Measurements from ENCODE around the gene GLIPR1L1. TPM values are rescaled to one million over a fixed set of nuclear protein-coding genes. Genes with fewer than 3 reads are reported as not detected.

Gene GLIPR1L1
- total RNA-seq, 1 donor = not detected

DNA sequence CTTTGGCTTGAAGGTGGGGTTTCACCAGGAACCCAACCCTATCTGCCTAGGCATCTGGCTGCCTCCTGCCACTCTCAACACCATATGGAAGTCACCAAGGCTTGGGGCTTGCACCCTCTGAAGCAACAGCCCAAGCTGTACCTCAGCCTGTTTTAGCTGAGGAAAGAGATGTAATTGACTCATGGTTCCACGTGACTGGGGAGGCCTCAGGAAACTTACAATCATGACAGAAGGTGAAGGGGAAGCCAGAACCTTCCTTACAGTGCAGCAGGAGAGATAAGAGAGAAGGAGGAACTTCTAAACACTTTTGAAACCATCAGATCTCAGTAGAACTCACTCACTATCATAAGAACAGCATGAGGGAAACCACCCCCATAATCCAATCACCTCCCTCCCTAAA is 26.9 kb downstream of the GLIPR1L1 start:
- DNase-seq (ENCODE audit: low read depth) = no peak
- TF ChIP-seq, protein P1, sequence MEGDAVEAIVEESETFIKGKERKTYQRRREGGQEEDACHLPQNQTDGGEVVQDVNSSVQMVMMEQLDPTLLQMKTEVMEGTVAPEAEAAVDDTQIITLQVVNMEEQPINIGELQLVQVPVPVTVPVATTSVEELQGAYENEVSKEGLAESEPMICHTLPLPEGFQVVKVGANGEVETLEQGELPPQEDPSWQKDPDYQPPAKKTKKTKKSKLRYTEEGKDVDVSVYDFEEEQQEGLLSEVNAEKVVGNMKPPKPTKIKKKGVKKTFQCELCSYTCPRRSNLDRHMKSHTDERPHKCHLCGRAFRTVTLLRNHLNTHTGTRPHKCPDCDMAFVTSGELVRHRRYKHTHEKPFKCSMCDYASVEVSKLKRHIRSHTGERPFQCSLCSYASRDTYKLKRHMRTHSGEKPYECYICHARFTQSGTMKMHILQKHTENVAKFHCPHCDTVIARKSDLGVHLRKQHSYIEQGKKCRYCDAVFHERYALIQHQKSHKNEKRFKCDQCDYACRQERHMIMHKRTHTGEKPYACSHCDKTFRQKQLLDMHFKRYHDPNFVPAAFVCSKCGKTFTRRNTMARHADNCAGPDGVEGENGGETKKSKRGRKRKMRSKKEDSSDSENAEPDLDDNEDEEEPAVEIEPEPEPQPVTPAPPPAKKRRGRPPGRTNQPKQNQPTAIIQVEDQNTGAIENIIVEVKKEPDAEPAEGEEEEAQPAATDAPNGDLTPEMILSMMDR (IDR thresholded peaks at IDR 0.05; ENCODE audit: insufficient read depth, low read depth, low read length) = no peak
- no peak overlapping the region for H3K4me3 ChIP-seq (ENCODE audit: low read depth, low read length)

DNA sequence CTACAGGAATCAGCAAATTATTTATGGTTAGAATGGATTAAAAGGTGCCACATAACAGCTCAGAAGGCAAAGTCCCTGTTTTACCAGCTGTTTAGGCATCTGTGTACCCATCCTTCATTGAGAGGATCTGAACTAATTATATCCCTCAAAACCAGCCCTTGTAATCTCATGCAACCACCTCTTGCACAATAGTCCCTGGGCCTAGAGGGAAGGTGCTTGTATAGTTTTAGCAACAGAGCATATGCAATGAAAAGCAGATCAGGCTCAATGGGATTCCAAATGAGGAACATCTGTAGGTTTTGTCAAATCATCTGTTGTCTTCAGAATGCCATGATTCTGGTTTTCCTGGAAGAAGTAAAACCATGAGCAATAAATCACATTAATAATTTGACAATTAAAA is 30.4 kb downstream of the GLIPR1L1 start:
- peak; percentile 62 for DNase-seq (ENCODE audit: low read depth)
- TF ChIP-seq, protein P1 (IDR thresholded peaks at IDR 0.05; ENCODE audit: insufficient read depth, low read depth, low read length) = no peak
- H3K4me3 ChIP-seq (ENCODE audit: low read depth, low read length) = no peak overlapping the region

DNA sequence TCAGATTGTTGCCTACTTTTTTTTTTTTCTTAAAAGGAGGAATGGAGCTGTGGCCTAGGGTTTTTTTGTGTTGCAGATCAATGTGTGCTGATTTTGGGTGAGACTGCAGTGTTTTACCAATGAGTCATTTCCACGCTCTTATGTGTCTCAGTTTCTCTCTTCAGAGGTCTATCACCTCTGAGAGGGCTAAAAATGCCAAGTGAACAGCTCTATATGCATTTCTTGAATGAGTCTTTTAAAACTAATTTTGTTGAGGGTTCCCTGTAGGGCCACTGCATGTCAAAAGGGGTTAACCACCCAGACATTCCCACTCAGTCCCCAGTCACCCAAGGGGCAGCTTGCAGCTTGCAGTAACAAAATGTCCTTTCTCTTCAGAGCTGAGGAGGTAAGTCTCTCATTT is 32.2 kb downstream of the GLIPR1L1 start:
- TF ChIP-seq, protein P1 (IDR thresholded peaks at IDR 0.05; ENCODE audit: insufficient read depth, low read depth, low read length) = no peak
- H3K4me3 ChIP-seq (ENCODE audit: low read depth, low read length) = no peak overlapping the region
- no peak for DNase-seq (ENCODE audit: low read depth)

DNA sequence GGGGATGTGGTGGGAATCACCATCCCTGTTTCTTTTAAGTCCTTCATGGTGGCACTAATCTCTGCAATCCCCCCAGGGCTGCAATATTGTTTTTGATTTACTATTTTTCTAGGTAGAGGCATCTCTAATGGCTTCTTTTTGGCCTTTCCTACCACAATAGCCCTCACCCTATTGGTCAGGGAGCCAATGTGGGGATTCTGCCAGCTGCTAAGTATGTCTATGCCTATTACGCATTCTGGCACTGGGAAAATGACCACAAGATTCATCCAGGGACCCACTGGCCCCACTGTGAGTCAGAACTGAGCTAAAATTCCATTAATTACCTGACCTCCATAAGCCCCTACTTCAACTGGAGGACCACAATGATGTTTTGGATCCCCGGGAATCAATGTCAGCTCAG is 40.5 kb downstream of the GLIPR1L1 start:
- TF ChIP-seq, protein P1 (IDR thresholded peaks at IDR 0.05; ENCODE audit: insufficient read depth, low read depth, low read length) = no peak
- no peak for DNase-seq (ENCODE audit: low read depth)
- no peak overlapping the region for H3K4me3 ChIP-seq (ENCODE audit: low read depth, low read length)

DNA sequence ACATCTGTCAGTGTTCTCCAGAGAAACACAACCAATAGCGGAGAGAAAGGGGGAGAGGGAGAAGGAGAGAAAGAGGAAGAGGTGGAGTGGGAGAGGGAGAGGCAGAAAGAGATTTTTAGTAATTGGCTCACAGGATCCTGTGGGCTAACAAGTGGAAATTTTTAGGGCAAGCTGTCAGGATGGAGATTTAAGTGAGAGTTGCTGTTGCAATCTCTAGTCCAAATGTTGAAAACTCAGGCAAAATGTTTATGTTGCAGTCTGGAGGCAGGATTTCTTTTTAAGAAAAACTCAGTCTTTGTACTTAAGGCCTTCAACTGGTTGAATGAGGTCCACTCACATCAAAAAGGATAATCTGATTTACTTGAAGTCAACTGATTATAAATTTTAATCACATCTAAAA is 43.9 kb downstream of the GLIPR1L1 start:
- peak; percentile 74 for DNase-seq (ENCODE audit: low read depth)
- H3K4me3 ChIP-seq (ENCODE audit: low read depth, low read length) = no peak overlapping the region
- TF ChIP-seq, protein P1 (IDR thresholded peaks at IDR 0.05; ENCODE audit: insufficient read depth, low read depth, low read length) = no peak

DNA sequence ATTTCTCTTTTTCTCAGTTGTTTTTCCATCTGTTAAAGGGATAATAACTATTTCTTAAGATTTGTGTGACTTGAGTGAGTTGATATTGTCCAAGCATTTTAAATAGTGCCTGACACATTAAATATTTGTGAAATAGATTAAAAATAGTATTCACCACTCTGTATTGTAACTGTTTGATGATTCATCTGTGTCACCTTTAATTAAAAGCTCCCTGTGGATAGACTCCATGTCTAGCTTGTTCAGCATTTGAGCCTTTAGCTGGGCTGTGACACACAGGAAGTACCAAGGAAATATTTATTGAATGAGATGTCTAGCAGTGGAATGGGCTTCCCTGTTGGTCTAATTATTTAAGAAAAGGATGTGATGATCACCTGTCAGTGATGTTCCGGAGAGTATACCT is 54.6 kb downstream of the GLIPR1L1 start:
- no peak for DNase-seq (ENCODE audit: low read depth)
- TF ChIP-seq, protein P1 (IDR thresholded peaks at IDR 0.05; ENCODE audit: insufficient read depth, low read depth, low read length) = no peak

DNA sequence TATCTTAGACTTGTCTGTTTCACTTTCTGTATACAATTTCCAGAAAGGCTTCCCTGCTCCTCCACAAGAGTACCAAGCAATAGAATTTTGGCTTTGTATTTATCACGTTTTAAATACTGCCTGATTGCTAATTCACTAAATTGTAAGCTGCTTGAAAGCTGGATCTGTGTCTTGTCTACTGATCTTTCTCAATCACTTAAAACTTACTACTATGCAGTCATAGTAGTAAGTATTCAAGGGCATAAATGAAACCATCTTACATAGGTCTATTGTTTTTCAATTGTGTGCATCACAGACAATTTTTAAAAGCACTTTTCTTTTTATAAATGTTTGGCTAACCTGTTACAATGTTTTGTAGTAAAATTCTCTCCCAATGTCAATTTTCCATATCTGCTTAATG is 55.2 kb downstream of the GLIPR1L1 start:
- TF ChIP-seq, protein P1 (IDR thresholded peaks at IDR 0.05; ENCODE audit: insufficient read depth, low read depth, low read length) = no peak
- peak overlapping the region; percentile 7 for H3K4me3 ChIP-seq (ENCODE audit: low read depth, low read length)
- DNase-seq (ENCODE audit: low read depth) = no peak

More for the DNA sequence above, 54.6 kb downstream of the GLIPR1L1 start:
- no peak overlapping the region for H3K4me3 ChIP-seq (ENCODE audit: low read depth, low read length)

Data from fibroblast of villous mesenchyme (primary cell).